ENCODE data around the gene PRKCB.
"Not testable (repeated sequence)": the region's sequence is repeated elsewhere in the genome, so short reads cannot be mapped to it uniquely, and the experiment has no call there.

PRKCB gene

GRCh38 chr16:24178496-24178895 lies 342.7 kb downstream of the PRKCB start:
- DNase-seq (ENCODE audit: low spot score), result no peak

GRCh38 chr16:24180451-24180850 lies 344.7 kb downstream of the PRKCB start:
- DNase-seq (ENCODE audit: low spot score), result no peak

- no peak for DNase-seq (ENCODE audit: low spot score)
These were observed 352.3 kb downstream of the PRKCB start for GRCh38 chr16:24188021-24188542.

GRCh38 chr16:24188751-24189318 lies 353.1 kb downstream of the PRKCB start:
- no peak for DNase-seq (ENCODE audit: low spot score)

GRCh38 chr16:24189941-24190340 lies 354.2 kb downstream of the PRKCB start:
- no peak for DNase-seq (ENCODE audit: low spot score)

- DNase-seq (ENCODE audit: low spot score), result no peak
These were observed 356.2 kb downstream of the PRKCB start for GRCh38 chr16:24191876-24192402.

GRCh38 chr16:24195221-24195620 lies 359.4 kb downstream of the PRKCB start:
- no peak for DNase-seq (ENCODE audit: low spot score)

GRCh38 chr16:24198807-24199533 lies 363.2 kb downstream of the PRKCB start:
- no peak for DNase-seq (ENCODE audit: low spot score)

- DNase-seq (ENCODE audit: low spot score), result no peak
These were observed 367.9 kb downstream of the PRKCB start for GRCh38 chr16:24203675-24204074.

- DNase-seq (ENCODE audit: low spot score), result no peak
These were observed 368.4 kb downstream of the PRKCB start for GRCh38 chr16:24204150-24204665.

GRCh38 chr16:24206926-24207325 lies 371.1 kb downstream of the PRKCB start:
- DNase-seq (ENCODE audit: low spot score), result no peak

GRCh38 chr16:24208710-24209109 lies 372.9 kb downstream of the PRKCB start:
- DNase-seq (ENCODE audit: low spot score), result no peak

GRCh38 chr16:24214992-24215391 lies 379.2 kb downstream of the PRKCB start:
- no peak for DNase-seq (ENCODE audit: low spot score)

- no peak for DNase-seq (ENCODE audit: low spot score)
These were observed 381.2 kb downstream of the PRKCB start for GRCh38 chr16:24216961-24217360.

- DNase-seq (ENCODE audit: low spot score), result no peak
These were observed 381.7 kb downstream of the PRKCB start for GRCh38 chr16:24217461-24217860.

- DNase-seq (ENCODE audit: low spot score), result no peak
These were observed 382.5 kb downstream of the PRKCB start for GRCh38 chr16:24218299-24218698.

GRCh38 chr16:24221219-24221618 lies 385.4 kb downstream of the PRKCB start:
- DNase-seq (ENCODE audit: low spot score), result no peak

- no peak for DNase-seq (ENCODE audit: low spot score)
These were observed 392.7 kb downstream of the PRKCB start for GRCh38 chr16:24228514-24228913.

- no peak for DNase-seq (ENCODE audit: low spot score)
These were observed 397.2 kb downstream of the PRKCB start for GRCh38 chr16:24232936-24233335.

- no peak for DNase-seq (ENCODE audit: low spot score)
These were observed 399.0 kb downstream of the PRKCB start for GRCh38 chr16:24234737-24235136.

- no peak for DNase-seq (ENCODE audit: low spot score)
These were observed 400.0 kb downstream of the PRKCB start for GRCh38 chr16:24235806-24236205.

- not testable (repeated sequence) for DNase-seq (ENCODE audit: low spot score)
These were observed 403.1 kb downstream of the PRKCB start for GRCh38 chr16:24238846-24239245.

- DNase-seq (ENCODE audit: low spot score), result no peak
These were observed 411.3 kb downstream of the PRKCB start for GRCh38 chr16:24246911-24247607.
